Parathyroid adenoma (tissue), 2 donors: Measurements from ENCODE around the gene ZCCHC24.

ENCODE experiments used
- H2AFZ ChIP-seq: fragments of 300-600 bp; sonication (generic); one replicate; pipeline ENCODE4 v1.7.0; 2017; ENCODE audit warnings: antibody characterized with exemption, mild to moderate bottlenecking
- H3K27ac ChIP-seq: fragments of 300-600 bp; sonication (generic); one replicate; pipeline ENCODE4 v1.7.0; 2017
- H3K27me3 ChIP-seq: fragments of 300-600 bp; sonication (generic); one replicate; pipeline ENCODE4 v1.7.0; 2017; ENCODE audit warnings: low read length; ENCODE audit not compliant: control insufficient read depth, insufficient read depth
- H3K36me3 ChIP-seq: fragments of 300-600 bp; sonication (generic); one replicate; pipeline ENCODE4 v1.7.0; 2017; ENCODE audit warnings: low read length; ENCODE audit not compliant: control insufficient read depth, insufficient read depth
- H3K4me1 ChIP-seq: fragments of 300-600 bp; sonication (generic); one replicate; pipeline ENCODE4 v1.7.0; 2017; ENCODE audit warnings: control low read depth
- H3K4me2 ChIP-seq: fragments of 300-600 bp; sonication (generic); one replicate; pipeline ENCODE4 v1.7.0; 2017; ENCODE audit warnings: low read length
- H3K4me3 ChIP-seq: fragments of 300-600 bp; sonication (generic); one replicate; pipeline ENCODE4 v1.7.0; 2017; ENCODE audit warnings: low read depth, low read length
- H3K79me2 ChIP-seq: fragments of 300-600 bp; sonication (generic); one replicate; pipeline ENCODE4 v1.7.0; 2017; ENCODE audit warnings: control low read depth
- H3K9ac ChIP-seq: fragments of 300-600 bp; sonication (generic); one replicate; pipeline ENCODE4 v1.7.0; 2017; ENCODE audit warnings: mild to moderate bottlenecking
- H3K9me3 ChIP-seq: fragments of 300-600 bp; sonication (generic); one replicate; pipeline ENCODE4 v1.7.0; 2017; ENCODE audit warnings: low read length; ENCODE audit not compliant: control insufficient read depth
- CTCF ChIP-seq: fragments of 300-600 bp; sonication (generic); IDR thresholded peaks from one replicate; pipeline ENCODE4 v1.7.0; 2017; ENCODE audit warnings: antibody characterized with exemption, mild to moderate bottlenecking
- donor health status: primary hyperparathyroidism.

ZCCHC24 gene

GRCh38 chr10:79392506-79393176 is 52.8 kb downstream of the ZCCHC24 start:
- Histone ChIP-seq H3K27me3 (no peaks in the 10 kb centered on the region), H3K9me3 (no peaks in the 10 kb centered on the region), H2AFZ (no peak overlapping the region), H3K79me2 (no peaks in the 10 kb centered on the region), H3K4me2 (no peak overlapping the region), H3K27ac (no peak overlapping the region), H3K4me1 (no peaks in the 10 kb centered on the region), H3K4me3 (no peak overlapping the region), H3K36me3 (no peaks in the 10 kb centered on the region), H3K9ac (no peak overlapping the region)
- TF ChIP-seq CTCF: no peak

GRCh38 chr10:79392020-79392398 is 53.4 kb downstream of the ZCCHC24 start:
- no peaks in the 10 kb centered on the region for H3K79me2 ChIP-seq
- no peak overlapping the region for H3K27ac ChIP-seq
- H3K36me3 ChIP-seq: no peaks in the 10 kb centered on the region
- H2AFZ ChIP-seq: no peak overlapping the region
- H3K27me3 ChIP-seq: no peaks in the 10 kb centered on the region
- H3K4me1 ChIP-seq: no peaks in the 10 kb centered on the region
- TF ChIP-seq CTCF: no peak
- H3K4me2 ChIP-seq: no peak overlapping the region
- H3K9ac ChIP-seq: no peak overlapping the region
- no peaks in the 10 kb centered on the region for H3K9me3 ChIP-seq
- no peak overlapping the region for H3K4me3 ChIP-seq

GRCh38 chr10:79391231-79392019 is 54.0 kb downstream of the ZCCHC24 start:
- Histone ChIP-seq H3K36me3 (no peaks in the 10 kb centered on the region), H3K4me3 (no peak overlapping the region), H3K79me2 (no peaks in the 10 kb centered on the region), H3K27ac (no peak overlapping the region), H3K9me3 (no peaks in the 10 kb centered on the region), H2AFZ (no peak overlapping the region), H3K4me2 (no peak overlapping the region), H3K4me1 (no peaks in the 10 kb centered on the region), H3K27me3 (no peaks in the 10 kb centered on the region), H3K9ac (no peak overlapping the region)
- no peak for TF ChIP-seq CTCF

- Histone ChIP-seq H3K4me1 (no peaks in the 10 kb centered on the region), H3K9me3 (no peaks in the 10 kb centered on the region), H3K27me3 (no peaks in the 10 kb centered on the region), H3K4me3 (no peak overlapping the region), H3K36me3 (no peaks in the 10 kb centered on the region), H2AFZ (no peak overlapping the region), H3K79me2 (no peaks in the 10 kb centered on the region), H3K27ac (no peak overlapping the region), H3K9ac (no peak overlapping the region), H3K4me2 (no peak overlapping the region)
- TF ChIP-seq CTCF: no peak
Measured at GRCh38 chr10:79390551-79391229, 54.7 kb downstream of the ZCCHC24 start.
